GM12873 (cell line): ENCODE results near the gene DEGS2.

Experiments used
- CTCF ChIP-seq: IDR thresholded peaks from 2 replicates; pipeline ENCODE4 v1.5.1; 2012; ENCODE audit warnings: low read depth, mild to moderate bottlenecking, moderate library complexity, low read length, control low read depth; ENCODE audit not compliant: insufficient read depth; ENCODE audit errors: missing control alignments

DEGS2 gene

GRCh38 chr14:100159094-100159864 is at the start of gene DEGS2:
Gene DEGS2 (minus strand): TSS chr14:100159645. CDS start chr14:100159587, 58 bp downstream.
- TF ChIP-seq CTCF: no peak

DNA sequence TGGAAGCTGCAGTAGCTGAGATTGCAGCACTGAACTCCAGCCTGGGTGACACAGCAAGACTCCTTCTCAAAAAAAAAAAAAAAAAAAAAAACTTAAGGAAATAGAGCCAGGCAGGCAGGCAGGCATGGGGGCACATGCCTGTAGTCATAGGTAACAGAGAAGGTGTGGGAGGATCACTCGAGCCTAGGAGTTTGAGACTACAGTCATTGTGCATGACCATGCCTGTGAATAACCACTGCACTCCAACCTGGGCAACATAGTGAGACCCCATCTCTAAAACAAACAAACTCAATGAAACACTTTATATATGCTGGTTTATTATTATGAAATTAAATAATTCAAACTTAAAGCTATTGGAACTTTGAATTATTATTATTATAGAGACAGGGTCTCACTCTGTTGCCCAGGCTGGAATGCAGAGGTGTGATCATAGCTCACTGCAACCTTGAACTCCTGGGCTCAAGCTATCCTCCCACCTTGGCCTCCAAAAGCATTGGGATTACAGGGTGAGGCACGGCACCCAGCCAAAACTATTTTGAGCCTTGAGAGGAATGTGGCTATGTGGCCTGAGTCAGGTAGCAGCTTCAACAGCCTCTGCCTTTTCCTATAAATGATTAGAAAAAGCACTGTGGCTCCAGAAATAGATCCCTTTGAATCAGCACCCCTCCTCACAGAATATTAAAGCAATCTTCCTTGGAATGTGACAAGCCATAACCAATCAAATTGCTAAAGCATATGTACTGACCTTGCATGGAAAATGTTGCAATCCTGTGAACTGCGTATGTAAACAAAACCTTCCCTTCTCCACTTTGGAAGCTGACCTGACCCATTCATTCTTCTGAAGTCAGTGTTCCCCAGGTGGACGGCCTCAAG is 44.8 kb upstream of the DEGS2 start:
- no peak for TF ChIP-seq CTCF

DNA sequence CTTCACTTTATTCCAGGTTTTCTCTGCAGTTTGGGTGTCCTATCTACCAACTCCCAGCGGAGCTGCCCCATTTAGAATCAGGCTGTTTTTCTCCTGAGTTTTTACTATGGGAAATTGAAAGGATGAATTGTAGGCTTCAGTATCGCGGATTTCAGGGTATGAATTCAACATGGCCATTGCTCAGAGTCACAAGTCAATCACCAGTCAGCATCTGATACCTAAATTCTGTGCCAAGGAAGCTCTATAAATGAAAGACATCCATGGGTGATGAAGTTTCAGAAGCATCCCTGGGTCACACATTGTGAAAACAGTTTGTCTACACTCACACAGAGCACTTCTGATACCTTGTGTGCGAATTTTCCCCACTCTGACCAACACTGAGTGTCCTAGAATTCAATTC is 43.7 kb upstream of the DEGS2 start:
- no peak for TF ChIP-seq CTCF

DNA sequence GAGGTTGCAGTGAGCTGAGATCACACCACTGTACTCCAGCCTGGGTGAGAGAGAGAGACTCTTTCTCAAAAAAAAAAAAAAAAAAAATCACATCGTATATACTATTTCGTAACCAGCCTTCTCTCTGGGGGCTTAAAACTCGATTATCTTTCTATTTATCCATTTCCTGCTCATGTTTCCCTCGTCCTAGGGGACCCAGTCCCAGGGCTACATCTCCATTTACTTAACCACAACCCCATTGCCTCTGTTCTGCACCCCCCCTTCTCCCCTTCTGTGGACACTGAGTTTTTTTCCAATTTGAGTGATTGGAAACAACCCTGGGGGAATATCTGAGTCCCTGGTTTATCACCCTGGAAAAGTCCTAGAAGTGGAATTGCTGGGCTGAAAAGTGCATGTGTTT is 43.3 kb upstream of the DEGS2 start:
- no peak for TF ChIP-seq CTCF

GRCh38 chr14:100201701-100202100 is 42.3 kb upstream of the DEGS2 start:
- no peak for TF ChIP-seq CTCF

DNA sequence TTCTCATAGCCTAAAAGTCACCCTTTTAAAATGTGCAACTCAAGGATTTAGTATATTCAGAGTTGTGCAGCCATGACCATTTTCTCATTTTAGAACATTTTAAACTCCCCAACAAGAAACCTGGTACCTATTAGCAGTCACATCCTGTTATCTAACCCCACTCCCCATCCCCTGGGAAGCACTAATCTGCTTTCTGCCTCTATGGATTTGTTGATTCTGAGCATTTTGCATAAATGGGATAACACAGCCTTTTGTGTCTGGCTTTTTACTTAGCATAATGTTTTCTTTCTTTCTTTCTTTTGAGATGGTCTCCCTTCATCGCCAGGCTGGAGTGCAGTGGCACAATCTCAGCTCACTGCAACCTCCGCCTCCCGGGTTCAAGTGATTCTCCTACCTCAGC is 40.9 kb upstream of the DEGS2 start:
- TF ChIP-seq CTCF: no peak

GRCh38 chr14:100199240-100199860 is 39.9 kb upstream of the DEGS2 start:
- TF ChIP-seq CTCF: no peak
